Heart left ventricle (tissue), 13 donors: Measurements from ENCODE around the gene GLIPR1L1.

Experiments
- CTCF ChIP-seq, 12 donors: fragments of 200-600 bp; sonication (generic) in 4 of 12; IDR thresholded peaks; one replicate each; pipeline versions ENCODE4 v1.5.0 to v1.8.0; 2018 to 2022; ENCODE audit warnings: antibody characterized with exemption in 12 of 12, mild to moderate bottlenecking in 5 of 12
- POLR2A ChIP-seq, 2 donors: fragments of 450-650 bp; IDR thresholded peaks; one replicate each; pipeline ENCODE4 v1.6.1; 2017; ENCODE audit warnings: antibody characterized with exemption in 2 of 2, mild to moderate bottlenecking in 2 of 2, moderate library complexity in 2 of 2
- donor health status: ischemic (EF 13 %, LVEDD 7.1; RV severe dilation, severe dysfunction).
- donor health status: DM: no; HTN: yes; CAD: no.
- donor health status: DM: no; HTN: no; CAD: no.
- donor health status: ischemic (EF 25% LVEDD 6.9; RV normal size, moderate dysfunction).
- donor health status: ischemic (EF 25% LVEDD 5.7; RV mildly dilated, moderate dysfunction).
- donor health status: ischemic (EF 35%, LVEDD 5.7; RV mildly dilated, moderate dysfunction).
- donor health status: nonischemic (EF 11% LVEDD 7.7; RV severe dilation, severe dysfunction).
- donor health status: DM: yes; HTN: yes; CAD: no.
- donor health status: PGD.
- donor health status: ischemic (EF 29% LVEDD 5.4; RV normal size, mild dysfunction).
- donor health status: nonischemic (EF 23%, LVEDD 6.1; RV moderate dilation, normal function).

- no peak for TF ChIP-seq CTCF (IDR thresholded peaks at IDR 0.05)
- TF ChIP-seq POLR2A (IDR thresholded peaks at IDR 0.05) = no peak
Observed at GRCh38 chr12:75378354-75378753, 43.9 kb downstream of the GLIPR1L1 start.
